Measurements from ENCODE around the gene FXYD7. TPM values are rescaled to one million over a fixed set of nuclear protein-coding genes. Genes with fewer than 3 reads are reported as not detected.
A peak's percentile ranks its signal among the peaks of the same experiment; 100 is the strongest.
"Not testable (repeated sequence)": the region's sequence is repeated elsewhere in the genome, so short reads cannot be mapped to it uniquely, and the experiment has no call there.

The FXYD7 gene
- total RNA-seq, 1 experiment from 2014 or later, result not detected

DNA sequence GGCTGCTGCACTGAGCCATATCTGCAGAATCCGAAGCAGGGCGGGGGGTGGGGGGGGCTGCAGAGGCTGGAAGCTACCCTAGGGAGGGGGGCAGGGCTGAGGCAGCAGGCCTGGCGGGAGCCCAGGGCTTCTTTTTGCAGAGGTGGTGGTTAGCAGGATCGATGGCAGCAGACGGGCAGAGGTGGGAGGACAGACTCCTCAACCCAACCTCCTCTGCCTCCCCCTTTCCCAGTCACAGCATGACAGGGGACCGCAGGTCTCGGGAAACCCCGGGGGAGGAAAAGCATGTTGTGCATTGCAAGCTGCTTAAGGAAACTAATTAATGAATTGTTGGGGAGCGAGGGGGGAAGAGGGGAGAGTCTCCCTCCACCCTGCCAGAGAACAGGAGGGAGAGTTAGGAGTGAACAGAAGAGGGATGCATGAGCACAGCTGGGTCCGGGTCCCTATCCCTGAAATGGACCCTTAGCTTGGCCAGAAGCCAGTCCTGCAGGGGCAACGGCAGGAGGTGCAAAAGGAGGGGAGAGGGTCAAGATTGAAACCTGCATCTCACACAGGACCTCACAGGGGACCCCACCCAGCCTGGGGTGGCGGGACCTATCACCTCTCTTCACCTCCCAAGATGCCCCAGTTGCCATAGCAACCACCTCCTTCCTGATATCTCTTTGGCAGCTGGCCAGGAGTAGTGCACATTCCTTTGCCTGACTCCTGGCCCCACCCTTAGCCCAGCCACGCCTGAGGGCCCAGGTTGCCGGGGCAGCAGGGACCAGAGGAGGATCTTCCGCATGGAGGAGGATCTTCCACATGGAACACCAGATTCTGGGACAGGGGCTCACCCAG, 1.8 kb downstream of the FXYD7 start:
- peak; percentile 75 for DNase-seq (ENCODE audit: low spot score)

DNA sequence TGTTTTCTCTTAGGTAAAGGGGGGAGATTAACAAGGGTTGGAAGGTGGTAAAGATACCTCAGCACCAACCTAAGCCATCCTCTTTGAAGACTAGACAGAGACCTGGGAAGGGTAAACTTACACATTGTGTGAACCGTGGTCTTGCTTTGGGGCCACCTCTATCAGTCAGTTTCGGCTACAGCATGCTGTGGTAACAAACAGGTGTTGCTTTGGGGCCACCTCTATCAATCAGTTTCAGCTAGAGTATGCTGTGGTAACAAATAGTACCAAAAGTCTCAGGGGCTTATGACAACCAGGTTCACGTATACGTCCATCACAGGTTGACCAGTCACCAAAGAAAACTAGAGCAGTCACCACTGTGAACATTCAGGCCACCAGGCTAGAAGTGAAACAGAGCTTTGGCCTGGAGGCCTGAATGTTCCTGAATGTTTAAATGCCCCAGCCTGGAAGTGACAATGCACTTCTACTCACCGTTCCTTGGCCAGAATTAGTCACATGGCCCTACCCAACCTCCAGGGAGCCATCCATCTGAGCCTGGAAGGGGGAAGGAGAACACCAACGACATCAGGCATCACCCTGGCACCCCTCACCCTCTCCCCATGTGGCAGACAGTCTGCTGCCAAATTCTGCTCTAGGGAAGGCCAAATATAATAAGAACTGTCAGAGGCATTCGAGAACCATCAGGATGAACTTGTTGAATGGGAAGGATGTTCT, 3.8 kb downstream of the FXYD7 start:
- no peak for DNase-seq (ENCODE audit: low spot score)

DNA sequence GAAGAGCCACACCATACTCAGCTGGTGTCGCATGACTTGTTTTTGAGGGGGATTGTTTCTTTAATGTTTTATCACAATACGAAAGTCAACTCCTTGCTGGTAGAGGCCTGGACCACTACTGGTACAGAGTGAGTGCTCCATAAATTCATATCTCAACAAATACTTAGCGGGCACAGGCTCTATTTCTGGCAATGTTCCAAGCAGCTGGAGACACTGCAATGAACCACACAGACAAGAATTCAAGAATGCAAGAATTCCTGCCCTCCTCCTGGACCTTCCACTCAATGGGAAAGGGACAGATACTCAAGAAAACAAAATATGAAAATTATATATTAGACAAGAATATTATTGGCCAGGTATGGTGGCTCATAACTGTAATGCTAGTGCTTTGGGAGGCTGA, 6.4 kb downstream of the FXYD7 start:
- DNase-seq (ENCODE audit: low spot score), result no peak

DNA sequence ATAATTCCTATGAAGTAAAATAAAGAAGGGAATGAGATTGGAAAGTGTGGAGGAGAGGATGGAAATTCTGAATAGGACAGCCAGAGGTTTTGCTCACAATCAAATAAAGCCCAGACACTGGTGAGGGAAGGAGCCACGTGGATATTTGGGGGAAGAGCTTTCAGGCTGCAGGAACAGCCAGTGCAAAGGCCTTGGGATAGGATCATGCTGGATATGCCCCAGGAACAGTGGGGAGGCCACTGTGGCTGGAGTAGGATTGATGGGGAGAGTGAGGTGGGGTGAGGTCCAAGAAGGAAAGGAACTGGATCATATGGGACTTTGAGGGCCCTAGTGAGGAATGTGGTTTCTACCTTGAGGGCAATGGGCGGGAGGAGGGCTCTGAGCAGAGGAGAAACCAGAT, 7.4 kb downstream of the FXYD7 start:
- DNase-seq (ENCODE audit: low spot score), result no peak

DNA sequence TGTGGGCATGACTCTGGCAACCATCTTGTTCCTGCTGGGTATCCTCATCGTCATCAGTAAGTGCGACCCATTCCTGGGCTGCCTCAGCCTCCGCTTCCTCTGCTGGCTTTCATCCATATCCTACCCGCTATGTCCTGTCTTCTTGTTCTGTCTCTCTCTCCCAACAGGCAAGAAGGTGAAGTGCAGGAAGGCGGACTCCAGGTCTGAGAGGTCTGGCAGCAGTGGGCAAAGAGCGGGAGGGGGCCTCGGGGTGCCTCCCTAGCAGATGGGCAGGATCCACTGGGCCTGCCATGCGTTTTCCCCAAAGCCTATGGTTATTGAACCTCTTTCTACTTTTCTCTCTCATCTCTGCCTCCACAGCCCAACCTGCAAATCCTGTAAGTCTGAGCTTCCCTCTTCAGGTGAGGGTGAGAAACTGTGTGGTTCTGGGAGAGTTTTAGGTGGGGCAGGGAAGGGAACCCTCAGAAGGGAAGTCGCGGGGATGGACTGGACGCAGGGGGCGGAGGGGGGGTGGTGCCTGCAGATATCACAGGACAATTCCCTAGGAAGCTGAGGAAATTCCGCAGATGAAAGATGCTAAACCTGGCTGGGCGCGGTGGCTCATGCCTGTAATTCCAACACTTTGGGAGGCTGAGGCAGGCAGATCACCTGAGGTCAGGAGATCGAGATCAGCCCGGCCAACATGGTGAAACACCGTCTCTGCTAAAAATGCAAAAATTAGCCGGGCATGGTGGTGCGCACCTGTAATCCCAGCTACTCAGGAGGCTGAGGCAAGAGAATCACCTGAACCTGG, 8.4 kb downstream of the FXYD7 start:
- DNase-seq (ENCODE audit: low spot score), result no peak

DNA sequence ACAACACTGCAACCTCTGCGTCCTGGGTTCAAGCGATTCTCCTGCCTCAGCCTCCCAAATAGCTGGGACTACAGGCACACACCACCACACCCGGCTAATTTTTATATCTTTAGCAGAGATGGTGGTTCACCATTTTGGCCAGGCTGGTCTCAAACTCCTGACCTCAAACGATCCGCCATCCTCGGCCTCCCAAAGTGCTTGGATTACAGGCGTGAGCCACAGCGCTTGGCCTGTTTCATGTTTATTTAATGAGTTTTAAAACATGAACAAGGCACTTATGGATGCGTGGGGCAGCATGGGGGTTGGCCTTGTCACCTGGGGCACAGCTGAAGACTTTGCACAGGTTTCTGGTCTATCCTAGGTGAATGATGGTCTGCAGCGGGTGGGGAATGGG, 10.1 kb downstream of the FXYD7 start:
- DNase-seq (ENCODE audit: low spot score), result not testable (repeated sequence)

DNA sequence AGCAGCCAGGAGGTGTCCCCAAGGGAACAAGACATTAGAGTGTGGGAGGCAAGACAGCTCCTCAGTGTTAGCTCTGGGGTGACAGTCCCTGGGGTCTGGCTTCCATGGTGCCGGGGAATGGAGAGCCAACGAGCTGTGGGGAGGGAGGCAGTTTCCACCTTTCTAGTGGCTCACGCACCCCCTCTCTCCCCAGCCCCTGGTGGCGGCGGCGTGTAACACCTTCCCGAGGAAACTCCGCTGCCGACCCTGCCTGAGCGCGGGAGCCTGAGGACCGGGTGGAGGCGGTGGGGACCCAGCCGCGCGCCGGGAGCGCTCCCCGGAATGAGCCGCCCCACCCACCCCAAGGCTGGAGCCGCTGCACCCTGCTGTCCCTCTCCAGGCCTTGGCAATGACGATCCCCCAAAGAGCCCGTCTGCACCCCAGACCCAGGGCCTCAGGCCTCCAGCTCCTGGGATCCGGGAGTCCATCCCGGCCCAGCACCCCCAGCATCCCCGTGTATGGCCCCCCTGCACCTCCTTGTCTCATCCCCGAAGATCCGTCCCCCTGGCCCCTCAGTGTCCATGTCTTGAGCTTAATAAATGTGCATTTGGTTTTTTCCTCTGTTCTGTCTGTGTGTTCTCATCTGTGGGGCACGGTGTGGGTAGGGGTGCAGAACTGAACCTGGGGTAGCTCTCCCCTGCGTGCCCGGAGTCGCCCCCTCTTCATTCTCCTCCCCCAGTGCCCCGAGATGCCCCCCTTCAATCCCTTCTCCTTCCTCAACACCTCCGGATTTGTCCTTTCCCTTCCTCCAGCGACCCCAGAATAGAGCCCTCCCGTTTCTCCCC, 10.9 kb downstream of the FXYD7 start:
- peak; percentile 51 for DNase-seq (ENCODE audit: low spot score)

DNA sequence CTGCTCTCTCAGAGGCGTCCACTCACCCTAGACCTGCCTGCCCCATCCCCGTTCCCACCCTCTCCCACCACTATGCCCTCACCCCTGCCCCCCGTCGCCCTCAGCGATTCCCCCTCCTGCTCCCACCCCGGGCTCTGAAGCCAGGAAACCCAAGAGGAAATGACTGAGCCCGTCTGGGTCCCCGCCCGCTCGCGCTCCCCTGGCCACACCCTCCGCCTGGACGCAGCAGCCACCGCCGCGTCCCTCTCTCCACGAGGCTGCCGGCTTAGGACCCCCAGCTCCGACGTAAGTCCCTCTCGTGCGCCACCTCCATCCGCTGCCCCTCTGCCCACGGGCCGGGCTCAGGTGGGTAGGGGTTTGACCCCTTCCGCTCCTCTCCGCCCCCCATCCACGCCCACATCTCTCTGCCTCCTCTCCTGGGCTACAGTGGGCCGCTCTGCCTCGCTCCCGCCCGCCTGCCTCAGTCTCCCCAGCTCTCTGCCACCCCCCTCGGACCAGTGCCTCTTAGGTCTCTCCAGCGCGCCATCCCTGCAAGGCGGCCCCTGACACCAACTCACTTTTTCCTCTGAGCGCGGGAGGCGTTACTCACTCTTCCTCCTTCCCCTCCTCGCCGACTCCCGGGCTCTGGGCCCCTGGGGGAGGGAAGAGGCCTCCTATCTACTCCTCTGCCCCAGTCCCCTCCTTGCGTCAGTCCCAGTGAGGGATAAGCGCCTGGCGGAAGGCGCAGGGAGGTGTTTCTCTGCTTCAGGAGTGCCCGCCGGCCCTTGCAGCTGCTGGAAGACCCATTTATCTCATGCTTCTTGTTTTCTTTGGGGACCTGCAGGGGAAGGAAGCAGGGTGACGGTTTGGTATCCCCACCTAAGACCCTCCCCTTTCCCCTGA, 11.7 kb downstream of the FXYD7 start, which contains the start of gene FXYD5:
FXYD5 (plus strand) TSS at position 211 of the 882 bp plus-strand sequence. CDS start 816 bp downstream, outside the sequence.
- peak; percentile 47 for DNase-seq (ENCODE audit: low spot score)

DNA sequence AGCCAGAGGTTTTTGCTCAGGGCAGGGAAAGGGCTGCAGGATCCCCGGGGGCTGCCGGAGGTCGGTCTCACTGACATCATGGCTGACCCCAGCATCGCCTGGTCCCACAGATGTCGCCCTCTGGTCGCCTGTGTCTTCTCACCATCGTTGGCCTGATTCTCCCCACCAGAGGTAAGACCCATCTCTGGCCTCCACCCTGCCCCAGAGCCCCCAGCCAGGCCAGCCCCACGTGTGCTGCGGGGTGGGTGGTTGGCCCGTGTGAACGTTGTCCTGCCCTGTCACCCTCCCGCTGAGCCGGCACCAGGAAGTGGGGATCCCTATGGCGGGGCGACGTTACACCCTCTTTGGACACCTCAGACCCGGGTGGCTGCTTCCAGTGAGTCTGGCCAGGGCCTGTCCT, 12.4 kb downstream of the FXYD7 start:
- DNase-seq (ENCODE audit: low spot score), result no peak

DNA sequence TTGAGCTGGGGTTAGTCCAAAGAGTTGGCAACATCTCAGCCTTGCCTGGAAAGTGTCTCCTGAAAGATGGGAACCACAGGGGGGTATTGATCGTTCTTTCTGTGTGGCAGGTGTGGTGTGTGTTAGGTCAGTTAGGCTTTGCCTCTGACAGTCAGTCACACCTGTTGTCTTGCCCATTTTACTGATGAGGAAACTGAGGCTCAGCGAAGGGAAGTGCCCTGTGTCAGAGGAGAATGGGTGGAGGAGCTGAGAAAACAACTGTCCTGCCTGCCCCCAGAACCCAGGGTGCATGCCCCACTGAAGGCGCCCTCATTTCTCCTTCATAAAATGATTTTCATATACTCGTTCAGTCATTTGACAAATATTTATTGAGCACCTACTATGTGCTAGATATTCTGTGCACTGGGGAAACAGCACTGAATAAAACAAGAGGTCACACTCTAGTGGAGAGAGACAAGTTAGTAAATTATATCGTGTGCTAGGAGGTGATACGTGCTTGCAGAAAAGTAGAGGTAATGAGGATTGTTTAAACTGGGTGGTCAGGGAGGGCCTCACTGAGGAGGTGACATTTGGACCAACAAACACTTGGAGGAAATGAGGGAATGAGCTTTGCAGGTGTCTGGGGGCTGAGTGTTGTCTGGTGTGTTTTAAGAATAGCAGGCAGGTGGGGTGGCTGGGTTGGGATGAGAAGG, 13.1 kb downstream of the FXYD7 start:
- no peak for DNase-seq (ENCODE audit: low spot score)

DNA sequence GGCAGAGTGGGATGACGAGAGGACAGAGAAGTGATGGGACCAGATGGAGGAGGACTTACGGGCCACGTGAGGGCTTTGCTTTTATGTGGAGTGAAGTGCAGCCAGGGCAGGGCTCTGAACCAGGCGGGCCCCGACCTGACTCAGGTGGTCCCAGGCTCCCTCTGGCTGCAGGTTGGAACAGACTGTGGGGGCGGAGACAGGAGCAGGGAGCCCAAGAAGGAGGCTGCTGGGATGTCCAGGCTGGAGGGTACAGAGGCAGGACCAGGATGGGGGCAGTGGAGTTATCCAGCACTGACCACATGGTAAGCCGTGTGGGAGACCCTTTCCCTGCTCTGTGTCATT, 13.6 kb downstream of the FXYD7 start:
- no peak for DNase-seq (ENCODE audit: low spot score)

DNA sequence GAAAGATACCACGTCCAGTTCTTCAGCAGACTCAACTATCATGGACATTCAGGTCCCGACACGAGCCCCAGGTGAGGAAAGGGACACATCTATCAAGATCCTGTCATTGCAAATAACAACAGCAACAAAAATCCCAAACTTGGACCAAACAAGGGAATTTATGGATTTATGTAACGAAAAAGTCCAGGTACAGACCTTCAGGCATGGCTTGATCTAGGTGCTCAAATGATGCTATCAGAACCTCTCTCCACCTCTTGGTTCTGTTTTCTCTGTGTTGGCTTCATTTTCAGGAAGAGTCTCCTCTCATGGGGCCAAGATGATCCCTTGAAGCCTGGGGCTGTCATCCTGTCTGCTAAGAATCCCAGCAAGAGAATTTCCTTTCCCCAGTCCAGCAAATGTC, 14.4 kb downstream of the FXYD7 start:
- no peak for DNase-seq (ENCODE audit: low spot score)

DNA sequence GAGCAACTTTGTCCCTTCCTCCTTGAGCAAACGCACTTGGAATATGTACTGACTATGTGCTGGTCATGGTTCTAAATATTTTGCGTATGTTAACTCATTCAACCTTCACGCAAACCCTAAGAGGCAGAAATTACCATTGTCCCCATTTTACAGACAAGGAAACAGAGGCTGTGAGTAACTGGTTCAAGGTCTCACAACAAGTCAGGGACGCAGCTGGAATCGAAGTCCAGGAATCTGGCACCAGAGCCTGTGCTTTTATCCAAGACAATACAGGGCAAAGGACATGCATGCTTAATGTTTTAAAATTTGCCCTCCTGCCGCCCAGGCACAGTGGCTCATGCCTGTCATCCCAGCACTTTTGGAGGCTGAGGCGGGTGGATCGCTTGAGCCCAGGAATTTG, 16.6 kb downstream of the FXYD7 start:
- no peak for DNase-seq (ENCODE audit: low spot score)

DNA sequence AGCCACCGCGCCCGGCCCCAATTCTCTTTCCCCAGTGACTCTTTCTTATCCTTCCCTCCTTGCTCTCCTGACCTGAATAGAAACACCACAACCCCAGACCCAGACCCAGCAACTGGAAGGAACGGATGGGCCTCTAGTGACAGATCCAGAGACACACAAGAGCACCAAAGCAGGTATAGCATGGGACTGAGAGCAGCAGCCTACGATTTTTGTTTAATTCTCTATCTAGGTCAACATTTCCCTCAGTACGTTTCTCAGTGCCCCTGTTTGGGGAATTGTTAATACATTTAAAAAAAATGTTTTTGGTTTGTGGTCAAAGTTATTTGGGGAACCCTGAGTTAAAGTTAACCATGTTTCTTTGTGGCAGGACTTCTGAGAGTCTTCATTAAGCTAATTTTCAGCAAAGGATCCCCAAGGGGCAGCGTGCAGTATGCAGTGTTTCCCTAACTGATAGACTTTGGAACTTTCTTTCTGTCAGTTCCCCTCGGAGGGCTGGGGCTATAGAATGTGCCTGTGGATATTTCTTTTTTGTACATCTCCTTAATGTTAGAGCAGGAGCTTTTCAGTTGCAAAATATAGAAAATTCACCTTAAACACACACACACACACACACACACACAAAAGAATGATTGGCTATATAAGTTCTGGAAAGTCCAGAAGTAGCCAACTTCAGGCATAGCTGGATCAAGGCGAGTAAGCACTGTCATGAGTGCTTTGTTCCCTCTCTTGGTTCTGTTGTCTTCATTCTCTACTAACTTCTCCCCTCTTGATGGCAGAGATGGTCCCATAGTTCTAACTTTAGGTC, 17.8 kb downstream of the FXYD7 start:
- no peak for DNase-seq (ENCODE audit: low spot score)

DNA sequence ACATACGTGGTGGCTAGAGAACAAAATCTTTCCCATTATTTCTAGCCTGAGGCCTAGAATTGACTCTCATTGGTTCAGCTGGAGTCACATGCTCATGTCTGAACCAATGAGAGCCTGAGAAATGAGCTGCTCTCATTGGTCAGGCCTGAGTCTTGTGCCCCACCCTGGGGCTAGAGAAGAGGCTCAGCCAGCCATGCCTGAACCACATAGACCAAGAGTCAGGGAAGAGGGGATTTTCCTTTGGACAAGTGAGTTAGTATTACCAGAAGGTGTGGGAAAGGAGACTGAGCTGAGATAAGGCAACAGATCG, 18.3 kb downstream of the FXYD7 start:
- DNase-seq (ENCODE audit: low spot score), result no peak

DNA sequence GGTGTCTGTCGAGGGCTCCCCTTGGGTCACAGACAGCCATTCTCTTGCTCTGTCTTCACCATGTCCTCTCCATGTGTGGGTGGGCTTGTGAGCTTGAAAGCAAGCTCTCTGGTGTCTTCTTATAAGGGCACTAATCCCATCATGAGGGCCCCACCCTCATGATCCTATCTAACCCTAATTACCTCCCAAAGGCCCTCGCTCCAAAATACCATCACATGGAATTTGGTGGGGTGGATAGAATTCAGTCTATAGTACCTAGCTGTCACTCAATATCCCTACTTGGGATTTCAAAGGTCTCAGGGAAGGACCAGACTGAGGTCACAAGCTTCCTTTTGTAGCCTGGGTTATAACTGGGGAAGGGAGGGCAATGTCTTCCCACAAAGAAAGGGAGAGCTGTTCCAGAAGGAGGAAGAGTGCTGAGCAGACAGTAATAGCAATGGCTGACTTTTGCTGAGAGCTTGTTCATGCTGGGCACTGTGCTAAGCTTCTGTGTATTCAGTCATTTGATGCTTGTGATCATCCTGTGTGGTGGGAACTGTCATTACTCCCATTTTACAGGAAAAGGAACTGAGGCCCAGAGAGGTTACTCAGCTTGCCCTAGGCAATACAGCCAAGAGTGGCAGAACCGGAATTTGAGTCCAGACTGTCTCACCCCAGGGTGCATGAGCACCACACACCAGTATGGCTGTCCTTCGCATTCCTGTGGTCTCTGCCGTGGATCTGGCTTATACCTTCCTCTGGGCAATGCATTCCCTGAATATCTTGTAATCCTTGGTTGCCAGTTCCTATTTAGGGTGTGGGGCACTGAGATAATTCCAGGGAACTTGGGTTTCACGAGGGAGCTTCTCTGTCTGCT, 19.6 kb downstream of the FXYD7 start:
- DNase-seq (ENCODE audit: low spot score), result no peak

DNA sequence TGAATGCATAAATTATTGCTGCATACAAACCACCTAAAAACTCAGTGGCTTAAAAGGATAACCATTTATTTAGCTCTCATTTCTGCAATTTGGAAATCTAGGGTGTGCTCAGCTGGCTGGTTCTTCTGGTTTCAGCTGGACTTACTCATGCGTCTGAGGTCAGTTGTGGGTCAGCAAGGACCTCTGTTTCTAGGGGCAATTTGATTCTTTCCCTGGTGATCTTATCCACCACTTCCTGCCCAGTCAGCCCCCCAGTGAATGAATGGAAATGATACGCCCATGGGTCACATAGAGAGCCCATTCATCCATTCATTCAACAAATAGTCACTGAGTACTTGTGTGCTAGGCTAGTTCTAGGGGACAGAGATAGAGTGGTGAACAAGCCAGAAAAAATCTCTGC, 21.4 kb downstream of the FXYD7 start:
- no peak for DNase-seq (ENCODE audit: low spot score)
